GM23338 (cell line): Measurements from ENCODE around the gene MED7. TPM values are rescaled to one million over a fixed set of nuclear protein-coding genes. Genes with fewer than 3 reads are reported as not detected.

Source experiments
- ATAC-seq: fragments of 200-7000 bp; cut with Tn5 transposase; 3 replicates; pipeline ENCODE4 v1.9.1; 2020
- DNase-seq: peaks from one replicate; pipeline ENCODE4 v3.0.0-alpha.2; 2015; ENCODE audit warnings: low spot score
- H2AFZ ChIP-seq: fragments of 200-600 bp; sonication (generic); 2 replicates; pipeline ENCODE4 v1.8.0; 2016; ENCODE audit warnings: antibody characterized with exemption, mild to moderate bottlenecking, moderate library complexity
- H3F3A ChIP-seq: fragments of 200-600 bp; sonication (generic); replicated peaks from 2 replicates; pipeline ENCODE4 v1.8.0; 2017; ENCODE audit warnings: antibody characterized with exemption, mixed run types, low read depth
- H3K27ac ChIP-seq: fragments of 200-600 bp; sonication (generic); 2 replicates; pipeline ENCODE4 v1.6.1; 2016; ENCODE audit warnings: low read depth
- H3K27me3 ChIP-seq: fragments of 200-600 bp; sonication (generic); 2 replicates; pipeline ENCODE4 v1.8.0; 2016; ENCODE audit warnings: mild to moderate bottlenecking, mixed run types, moderate library complexity; ENCODE audit not compliant: insufficient read depth
- H3K36me3 ChIP-seq: fragments of 200-600 bp; sonication (generic); 2 replicates; pipeline ENCODE4 v1.8.0; 2016; ENCODE audit warnings: mild to moderate bottlenecking; ENCODE audit not compliant: insufficient read depth
- H3K4me1 ChIP-seq: fragments of 200-600 bp; sonication (generic); 2 replicates; pipeline ENCODE4 v1.8.0; 2016; ENCODE audit warnings: mild to moderate bottlenecking, moderate library complexity; ENCODE audit not compliant: insufficient read depth
- H3K4me2 ChIP-seq: fragments of 200-600 bp; sonication (generic); 2 replicates; pipeline ENCODE4 v1.7.1; 2017; ENCODE audit warnings: mixed run types
- H3K4me3 ChIP-seq: fragments of 200-600 bp; sonication (generic); 2 replicates; pipeline ENCODE4 v1.6.1; 2016; ENCODE audit warnings: mixed run types
- H3K79me2 ChIP-seq: fragments of 200-600 bp; sonication (generic); replicated peaks from 2 replicates; pipeline ENCODE4 v1.8.0; 2017; ENCODE audit warnings: mild to moderate bottlenecking; ENCODE audit not compliant: insufficient read depth
- H3K9me2 ChIP-seq: fragments of 200-600 bp; sonication (generic); 2 replicates; pipeline ENCODE4 v1.8.0; 2017; ENCODE audit not compliant: insufficient read depth
- H4K20me1 ChIP-seq: fragments of 200-600 bp; sonication (generic); replicated peaks from 2 replicates; pipeline ENCODE4 v1.8.0; 2017; ENCODE audit warnings: mild to moderate bottlenecking; ENCODE audit not compliant: insufficient read depth
- H3K27ac Mint-ChIP-seq: 2 replicates; pipeline ENCODE4 v1.8.0; 2020; ENCODE audit warnings: inconsistent platforms, mild to moderate bottlenecking, moderate library complexity, mixed read lengths
- H3K27me3 Mint-ChIP-seq: 3 replicates; pipeline ENCODE4 v1.8.0; 2022; ENCODE audit warnings: low read depth, mild to moderate bottlenecking, moderate library complexity, mixed read lengths, inconsistent platforms; ENCODE audit not compliant: insufficient read depth, poor library complexity
- H3K36me3 Mint-ChIP-seq: 3 replicates; pipeline ENCODE4 v1.8.0; 2021; ENCODE audit warnings: low read depth, mild to moderate bottlenecking, inconsistent platforms, moderate library complexity, mixed read lengths
- H3K4me1 Mint-ChIP-seq: 3 replicates; pipeline ENCODE4 v1.8.0; 2020; ENCODE audit warnings: mild to moderate bottlenecking, inconsistent platforms, mixed read lengths
- H3K4me3 Mint-ChIP-seq: 3 replicates; pipeline ENCODE4 v1.8.0; 2021; ENCODE audit warnings: moderate library complexity, mild to moderate bottlenecking, inconsistent platforms, mixed read lengths
- H3K9me3 Mint-ChIP-seq: 3 replicates; pipeline ENCODE4 v1.8.0; 2020; ENCODE audit warnings: moderate library complexity, mild to moderate bottlenecking, inconsistent platforms, mixed read lengths
- ETS1 ChIP-seq: IDR thresholded peaks from 2 replicates; pipeline ENCODE4 v1.6.1; 2016; ENCODE audit warnings: antibody characterized with exemption
- EZH2 ChIP-seq: fragments of 200-600 bp; sonication (generic); IDR thresholded peaks from one replicate; pipeline ENCODE4 v1.8.0; 2017; ENCODE audit warnings: antibody characterized with exemption, mild to moderate bottlenecking, low read depth; ENCODE audit not compliant: unreplicated experiment
- EZH2phosphoT487 ChIP-seq: fragments of 200-600 bp; sonication (generic); IDR thresholded peaks from one replicate; pipeline ENCODE4 v1.8.1; 2018; ENCODE audit warnings: antibody characterized with exemption; ENCODE audit not compliant: unreplicated experiment
- JUNB ChIP-seq: IDR thresholded peaks from one replicate; pipeline ENCODE4 v1.6.1; 2016; ENCODE audit warnings: antibody characterized with exemption; ENCODE audit not compliant: unreplicated experiment
- NANOG ChIP-seq: IDR thresholded peaks from 2 replicates; pipeline ENCODE4 v1.6.1; 2016; ENCODE audit warnings: antibody characterized with exemption, borderline replicate concordance
- POLR2AphosphoS5 ChIP-seq: IDR thresholded peaks from 2 replicates; pipeline ENCODE4 v1.6.1; 2016; ENCODE audit warnings: antibody characterized with exemption, low read depth
- STAT1 ChIP-seq: IDR thresholded peaks from one replicate; pipeline ENCODE4 v1.6.1; 2016; ENCODE audit warnings: antibody characterized with exemption; ENCODE audit not compliant: unreplicated experiment
- ZNF331 ChIP-seq: fragments of 250-450 bp; sonication (Bioruptor Pico); IDR thresholded peaks from 2 replicates; pipeline ENCODE4 v1.5.0; 2020; ENCODE audit warnings: low read depth, mild to moderate bottlenecking, moderate library complexity
- polyA plus RNA-seq: library from polyadenylated mRNA; unstranded; fragments of >200 nt; fragmentation: Nextera tagmentation; extraction: Ambion mirVana; gene quantifications from 2 replicates; pipeline ENCODE4 v1.2.1, GENCODE V29; 2016
- total RNA-seq: library from RNA; depleted of rRNA; stranded (reverse); fragments of >200 nt; shearing (Covaris generic); gene quantifications from 2 replicates; pipeline ENCODE4 v1.2.3, GENCODE V29; 2014
- TF ChIP-seq, protein P1 (sequence below), 2 experiments: fragments of 200-600 bp in 1 of 2; sonication (generic) in 1 of 2; conservative IDR thresholded peaks; 2 replicates each; pipeline versions ENCODE4 v1.5.1 to v1.6.1; 2016 to 2017; ENCODE audit warnings: antibody characterized with exemption in 2 of 2, low read depth in 2 of 2, mild to moderate bottlenecking in 2 of 2, moderate library complexity in 1 of 2

The MED7 gene
- total and polyA plus RNA-seq, 2 experiments from 2014 or later = 9.7 to 34.4 TPM

GRCh38 chr5:157164521-157164920 is 21.9 kb upstream of the MED7 start:
- Histone ChIP-seq H3K27ac (no peak overlapping the region), H3K79me2 (no peaks in the 10 kb centered on the region), H3K4me3 (no peak overlapping the region), H3K36me3 (no peaks in the 10 kb centered on the region), H2AFZ (no peak overlapping the region), H3K9me2 (no peaks in the 10 kb centered on the region), H3K27me3 (no peaks in the 10 kb centered on the region), H4K20me1 (no peaks in the 10 kb centered on the region), H3K4me1 (no peaks in the 10 kb centered on the region; the same call in 1 of the 2 replicates), H3K4me2 (no peak overlapping the region), H3F3A (no peaks in the 10 kb centered on the region)
- no peak for TF ChIP-seq POLR2AphosphoS5
- Mint-ChIP-seq H3K27ac (no peak overlapping the region), H3K4me1 (peaks cover 6% of the 10 kb centered on the region; the same call in 2 of the 3 replicates), H3K4me3 (no peak overlapping the region), H3K36me3 (no peaks in the 10 kb centered on the region), H3K27me3 (peaks cover 2% of the 10 kb centered on the region), H3K9me3 (peaks cover 3% of the 10 kb centered on the region; the same call in 1 of the 3 replicates)
- ATAC-seq (no peak), DNase-seq (no peak)

GRCh38 chr5:157162919-157163510 is 20.4 kb upstream of the MED7 start:
- H3K27ac Mint-ChIP-seq = no peak overlapping the region
- H3K4me1 Mint-ChIP-seq = 0 out of 3 replicates have a peak, but pooled peaks cover 2% of the 10 kb centered on the region
- ATAC-seq (no peak), DNase-seq (no peak)
- Histone ChIP-seq H3K27me3 (no peaks in the 10 kb centered on the region), H3K4me1 (no peaks in the 10 kb centered on the region), H3K79me2 (no peaks in the 10 kb centered on the region), H2AFZ (no peak overlapping the region), H3K36me3 (no peaks in the 10 kb centered on the region), H3K4me2 (no peak overlapping the region), H4K20me1 (no peaks in the 10 kb centered on the region), H3K27ac (no peak overlapping the region), H3K4me3 (no peak overlapping the region), H3F3A (no peaks in the 10 kb centered on the region), H3K9me2 (no peaks in the 10 kb centered on the region)
- H3K36me3 Mint-ChIP-seq = no peaks in the 10 kb centered on the region
- H3K9me3 Mint-ChIP-seq = no peaks in the 10 kb centered on the region
- H3K27me3 Mint-ChIP-seq = peaks cover 2% of the 10 kb centered on the region
- TF ChIP-seq JUNB (no peak), EZH2 (no peak), EZH2phosphoT487 (no peak), STAT1 (no peak), ZNF331 (no peak)
- no peak overlapping the region for H3K4me3 Mint-ChIP-seq

DNA sequence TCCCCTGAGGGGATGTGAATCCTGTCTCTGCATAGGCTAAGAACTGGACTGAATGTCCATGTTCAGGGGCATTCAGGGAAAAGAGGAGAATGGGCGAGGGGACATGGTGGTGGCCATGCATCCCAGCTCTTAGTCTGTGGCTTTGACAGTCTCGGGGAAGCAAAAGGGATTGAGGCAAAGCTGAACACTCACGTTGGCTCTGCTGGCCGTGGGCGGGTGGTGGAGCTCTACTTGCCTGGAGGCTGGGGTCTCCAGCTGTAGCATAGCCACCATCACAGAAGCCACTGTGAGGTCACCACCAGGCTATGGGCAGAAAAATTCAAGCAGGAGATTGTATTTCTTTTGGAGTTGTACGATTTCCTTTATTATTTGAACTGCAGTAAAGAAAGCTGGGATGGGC is 19.3 kb upstream of the MED7 start:
- Histone ChIP-seq H2AFZ (no peak overlapping the region), H3K27ac (no peak overlapping the region), H3K36me3 (no peaks in the 10 kb centered on the region), H3K4me2 (no peak overlapping the region), H3K9me2 (no peaks in the 10 kb centered on the region), H3K27me3 (no peaks in the 10 kb centered on the region), H3K4me1 (no peaks in the 10 kb centered on the region), H3F3A (no peaks in the 10 kb centered on the region), H4K20me1 (no peaks in the 10 kb centered on the region), H3K79me2 (no peaks in the 10 kb centered on the region), H3K4me3 (no peak overlapping the region)
- Mint-ChIP-seq H3K36me3 (no peaks in the 10 kb centered on the region), H3K4me1 (no peaks in the 10 kb centered on the region), H3K27me3 (peaks cover 2% of the 10 kb centered on the region), H3K27ac (no peak overlapping the region), H3K9me3 (no peaks in the 10 kb centered on the region), H3K4me3 (no peak overlapping the region)
- ATAC-seq (no peak), DNase-seq (no peak)
- no peak for TF ChIP-seq NANOG
- TF ChIP-seq POLR2AphosphoS5 = no peak
- TF ChIP-seq, protein P1, sequence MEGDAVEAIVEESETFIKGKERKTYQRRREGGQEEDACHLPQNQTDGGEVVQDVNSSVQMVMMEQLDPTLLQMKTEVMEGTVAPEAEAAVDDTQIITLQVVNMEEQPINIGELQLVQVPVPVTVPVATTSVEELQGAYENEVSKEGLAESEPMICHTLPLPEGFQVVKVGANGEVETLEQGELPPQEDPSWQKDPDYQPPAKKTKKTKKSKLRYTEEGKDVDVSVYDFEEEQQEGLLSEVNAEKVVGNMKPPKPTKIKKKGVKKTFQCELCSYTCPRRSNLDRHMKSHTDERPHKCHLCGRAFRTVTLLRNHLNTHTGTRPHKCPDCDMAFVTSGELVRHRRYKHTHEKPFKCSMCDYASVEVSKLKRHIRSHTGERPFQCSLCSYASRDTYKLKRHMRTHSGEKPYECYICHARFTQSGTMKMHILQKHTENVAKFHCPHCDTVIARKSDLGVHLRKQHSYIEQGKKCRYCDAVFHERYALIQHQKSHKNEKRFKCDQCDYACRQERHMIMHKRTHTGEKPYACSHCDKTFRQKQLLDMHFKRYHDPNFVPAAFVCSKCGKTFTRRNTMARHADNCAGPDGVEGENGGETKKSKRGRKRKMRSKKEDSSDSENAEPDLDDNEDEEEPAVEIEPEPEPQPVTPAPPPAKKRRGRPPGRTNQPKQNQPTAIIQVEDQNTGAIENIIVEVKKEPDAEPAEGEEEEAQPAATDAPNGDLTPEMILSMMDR (conservative IDR thresholded peaks at IDR 0.05; ENCODE audit: low read depth in 2 of 2) = no peak
- no peak for TF ChIP-seq STAT1
- no peak for TF ChIP-seq EZH2
- no peak for TF ChIP-seq ETS1
